Lower lobe of right lung (tissue), 2 donors: Measurements from ENCODE around the gene ENOSF1. TPM values are rescaled to one million over a fixed set of nuclear protein-coding genes. Genes with fewer than 3 reads are reported as not detected.
A peak's percentile ranks its signal among the peaks of the same experiment; 100 is the strongest.

Source experiments
- ATAC-seq, 2 donors: fragments of 200-7000 bp; cut with Tn5 transposase; one replicate each; pipeline ENCODE4 v1.9.1; 2020 to 2022; ENCODE audit warnings: mild to moderate bottlenecking in 2 of 2, moderate library complexity in 2 of 2
- DNase-seq: peaks from one replicate; pipeline ENCODE4 v3.0.0-alpha.2; 2020
- H3K27ac ChIP-seq: fragments of 200-600 bp; one replicate; pipeline ENCODE4 v1.8.0; 2022
- H3K27me3 ChIP-seq: fragments of 200-600 bp; one replicate; pipeline ENCODE4 v1.8.0; 2022; ENCODE audit warnings: low read depth
- H3K36me3 ChIP-seq: fragments of 200-600 bp; one replicate; pipeline ENCODE4 v1.8.0; 2022; ENCODE audit warnings: mild to moderate bottlenecking
- H3K4me1 ChIP-seq: fragments of 200-600 bp; one replicate; pipeline ENCODE4 v1.8.0; 2022
- H3K4me3 ChIP-seq: fragments of 200-600 bp; one replicate; pipeline ENCODE4 v1.8.0; 2022; ENCODE audit warnings: mild to moderate bottlenecking
- H3K9me3 ChIP-seq: fragments of 200-600 bp; one replicate; pipeline ENCODE4 v1.8.0; 2022
- CTCF ChIP-seq: fragments of 200-600 bp; IDR thresholded peaks from one replicate; pipeline ENCODE4 v1.8.0; 2022; ENCODE audit warnings: antibody characterized with exemption, mild to moderate bottlenecking
- intact Hi-C: fragments of 100-400 bp; cut with DNase I; formaldehyde crosslinking; loops from one replicate; pipeline ENCODE4 v1.11.0; 2022
- total RNA-seq: library from RNA; stranded (reverse); fragmentation: NEBNext Ultra II Directional; extraction: Animal tissue kit (Norgen Biotek cat#: 25700); gene quantifications from one replicate; pipeline ENCODE4 v1.2.1, GENCODE V29; 2021
- donor health status: DM: no; HTN: yes; CAD: no; lungs with severe emphysema.

Gene ENOSF1
- total RNA-seq, 1 donor from 2014 or later, result 82.2 TPM

- no peak for ATAC-seq
- no peaks in the 10 kb centered on the region for H3K36me3 ChIP-seq
- H3K27me3 ChIP-seq, result no peaks in the 10 kb centered on the region
- H3K4me1 ChIP-seq, result no peaks in the 10 kb centered on the region
- no peak overlapping the region for H3K4me3 ChIP-seq
- no peaks in the 10 kb centered on the region for H3K9me3 ChIP-seq
- TF ChIP-seq CTCF, result no peak
- intact Hi-C loops, result loop anchor here (10.0 kb wide), 1 partner anchor 208 kb away; no protein-coding TSS in a partner anchor
- no peak for DNase-seq
- H3K27ac ChIP-seq, result no peak overlapping the region
These were observed 85.2 kb downstream of the ENOSF1 start for GRCh38 chr18:627231-627630.

GRCh38 chr18:623761-624620 is 88.4 kb downstream of the ENOSF1 start:
- no peaks in the 10 kb centered on the region for H3K36me3 ChIP-seq
- no peaks in the 10 kb centered on the region for H3K27me3 ChIP-seq
- ATAC-seq, result peak; percentile 81
- H3K27ac ChIP-seq, result no peak overlapping the region
- no peaks in the 10 kb centered on the region for H3K4me1 ChIP-seq
- H3K4me3 ChIP-seq, result no peak overlapping the region
- DNase-seq, result peak; percentile 68
- TF ChIP-seq CTCF, result peak; percentile 77
- no peaks in the 10 kb centered on the region for H3K9me3 ChIP-seq
- intact Hi-C loops, result loop anchor here (10.0 kb wide), 1 partner anchor 211 kb away; no protein-coding TSS in a partner anchor

GRCh38 chr18:622289-622688 is 90.1 kb downstream of the ENOSF1 start:
- H3K36me3 ChIP-seq, result no peaks in the 10 kb centered on the region
- TF ChIP-seq CTCF, result no peak
- no peak for DNase-seq
- intact Hi-C loops, result loop anchor here (10.0 kb wide), 1 partner anchor 213 kb away; no protein-coding TSS in a partner anchor
- H3K4me1 ChIP-seq, result no peaks in the 10 kb centered on the region
- no peaks in the 10 kb centered on the region for H3K27me3 ChIP-seq
- no peak overlapping the region for H3K27ac ChIP-seq
- no peaks in the 10 kb centered on the region for H3K9me3 ChIP-seq
- H3K4me3 ChIP-seq, result no peak overlapping the region
- ATAC-seq, result no peak

GRCh38 chr18:621291-622043 is 91.0 kb downstream of the ENOSF1 start:
- ATAC-seq, result peak in 1 of 2 donors; percentile 43
- no peak for TF ChIP-seq CTCF
- no peak overlapping the region for H3K4me3 ChIP-seq
- no peak overlapping the region for H3K27ac ChIP-seq
- no peak for DNase-seq
- intact Hi-C loops, result loop anchor here (10.0 kb wide), 1 partner anchor 213 kb away; no protein-coding TSS in a partner anchor
- no peaks in the 10 kb centered on the region for H3K9me3 ChIP-seq
- H3K27me3 ChIP-seq, result no peaks in the 10 kb centered on the region
- no peaks in the 10 kb centered on the region for H3K4me1 ChIP-seq
- H3K36me3 ChIP-seq, result no peaks in the 10 kb centered on the region

Other genes starting within 250 kb of the ENOSF1 start
- gene COLEC12, start 211.9 kb downstream of the ENOSF1 start, total RNA-seq, result 79.2 TPM
- gene CETN1, start 132.2 kb downstream of the ENOSF1 start, total RNA-seq, result not detected
- 2.0 TPM for gene CLUL1, start 115.6 kb downstream of the ENOSF1 start, total RNA-seq
- 6.4 TPM for gene TYMS, start 55.0 kb downstream of the ENOSF1 start, total RNA-seq
- 42.0 TPM for gene YES1, start 99.6 kb upstream of the ENOSF1 start, total RNA-seq
- gene ADCYAP1, start 192.2 kb upstream of the ENOSF1 start, total RNA-seq, result 0.32 TPM